MM.1S (cell line): ENCODE measurements around the gene DIPK1B.

ENCODE experiments used
- DNase-seq: peaks from one replicate; pipeline ENCODE4 v3.0.0-alpha.2; 2015
- H2AFZ ChIP-seq: fragments of 300-600 bp; sonication (generic); 2 replicates; pipeline ENCODE4 v1.6.0; 2016; ENCODE audit warnings: antibody characterized with exemption, low read length
- H3F3A ChIP-seq: fragments of 300-600 bp; sonication (generic); 2 replicates; pipeline ENCODE4 v1.6.1; 2016; ENCODE audit warnings: mild to moderate bottlenecking, antibody characterized with exemption, low read length, moderate library complexity, mixed read lengths; ENCODE audit not compliant: insufficient read depth
- H3K27ac ChIP-seq: fragments of 300-600 bp; sonication (generic); 2 replicates; pipeline ENCODE4 v1.5.1; 2016; ENCODE audit warnings: mild to moderate bottlenecking, low read length
- H3K27me3 ChIP-seq: fragments of 300-600 bp; sonication (generic); replicated peaks from 2 replicates; pipeline ENCODE4 v1.6.0; 2016; ENCODE audit warnings: low read length; ENCODE audit not compliant: insufficient read depth
- H3K36me3 ChIP-seq: fragments of 300-600 bp; sonication (generic); replicated peaks from 2 replicates; pipeline ENCODE4 v1.6.1; 2016; ENCODE audit warnings: mild to moderate bottlenecking, low read length, mixed read lengths; ENCODE audit not compliant: insufficient read depth
- H3K4me1 ChIP-seq: fragments of 300-600 bp; sonication (generic); 2 replicates; pipeline ENCODE4 v1.6.1; 2016; ENCODE audit warnings: low read length, mixed read lengths
- H3K4me2 ChIP-seq: fragments of 300-600 bp; sonication (generic); 2 replicates; pipeline ENCODE4 v1.6.0; 2016; ENCODE audit warnings: low read depth, low read length
- H3K4me3 ChIP-seq: fragments of 300-600 bp; sonication (generic); 2 replicates; pipeline ENCODE4 v1.5.1; 2016; ENCODE audit warnings: low read length, mixed read lengths
- H3K79me2 ChIP-seq: fragments of 300-600 bp; sonication (generic); 2 replicates; pipeline ENCODE4 v1.6.1; 2016; ENCODE audit warnings: mixed run types, low read length, mixed read lengths
- H3K9ac ChIP-seq: fragments of 300-600 bp; sonication (generic); 2 replicates; pipeline ENCODE4 v1.6.1; 2016; ENCODE audit warnings: low read length, mixed read lengths
- H3K9me2 ChIP-seq: fragments of 300-600 bp; sonication (generic); replicated peaks from 2 replicates; pipeline ENCODE4 v1.6.1; 2016; ENCODE audit warnings: mild to moderate bottlenecking, low read length, mixed read lengths; ENCODE audit not compliant: insufficient read depth
- H3K9me3 ChIP-seq: fragments of 300-600 bp; sonication (generic); replicated peaks from 2 replicates; pipeline ENCODE4 v1.6.1; 2016; ENCODE audit warnings: mild to moderate bottlenecking, low read length, mixed read lengths; ENCODE audit not compliant: insufficient read depth
- H4K20me1 ChIP-seq: fragments of 300-600 bp; sonication (generic); 2 replicates; pipeline ENCODE4 v1.6.1; 2016; ENCODE audit warnings: mild to moderate bottlenecking, low read length, moderate library complexity, mixed read lengths; ENCODE audit not compliant: insufficient read depth
- CTCF ChIP-seq: fragments of 300-600 bp; sonication (generic); IDR thresholded peaks from 2 replicates; pipeline ENCODE4 v1.5.1; 2016; ENCODE audit warnings: antibody characterized with exemption, low read length, mixed read lengths
- EZH2 ChIP-seq: fragments of 300-600 bp; sonication (generic); optimal IDR thresholded peaks from 2 replicates; pipeline ENCODE3; 2017; ENCODE audit warnings: low read depth, mild to moderate bottlenecking, antibody characterized with exemption, low read length, mixed read lengths
- EZH2phosphoT487 ChIP-seq: fragments of 300-600 bp; sonication (generic); IDR thresholded peaks from 2 replicates; pipeline ENCODE4 v1.6.1; 2018; ENCODE audit warnings: antibody characterized with exemption, low read length

The DIPK1B gene

GRCh38 chr9:136720898-136721338, 8.5 kb downstream of the DIPK1B start:
- no peaks in the 10 kb centered on the region for H3K9me2 ChIP-seq
- TF ChIP-seq EZH2phosphoT487 (no peak), CTCF (no peak), EZH2 (no peak)
- DNase-seq, result no peak
- no peak overlapping the region for H3K9ac ChIP-seq
- peaks cover 3% of the 10 kb centered on the region; the same call in 1 of the 2 replicates for H3K4me1 ChIP-seq
- H3K27ac ChIP-seq, result no peak overlapping the region
- H2AFZ ChIP-seq, result no peak overlapping the region
- peaks cover 26% of the 10 kb centered on the region for H3K27me3 ChIP-seq
- peaks cover 2% of the 10 kb centered on the region for H3K36me3 ChIP-seq
- H3K9me3 ChIP-seq, result no peaks in the 10 kb centered on the region
- H3K4me2 ChIP-seq, result no peak overlapping the region
- peaks cover 33% of the 10 kb centered on the region for H4K20me1 ChIP-seq
- peaks cover 7% of the 10 kb centered on the region for H3K79me2 ChIP-seq
- H3K4me3 ChIP-seq, result no peak overlapping the region
- H3F3A ChIP-seq, result peaks cover 26% of the 10 kb centered on the region

GRCh38 chr9:136721339-136722092, 9.1 kb downstream of the DIPK1B start:
- H3K27ac ChIP-seq, result no peak overlapping the region

GRCh38 chr9:136722093-136722968, 10.0 kb downstream of the DIPK1B start:
- Histone ChIP-seq H4K20me1 (peaks cover 43% of the 10 kb centered on the region), H3K9me3 (no peaks in the 10 kb centered on the region), H3K9ac (no peak overlapping the region), H3K27me3 (peaks cover 14% of the 10 kb centered on the region), H3K27ac (no peak overlapping the region), H2AFZ (no peak overlapping the region), H3K4me2 (no peak overlapping the region), H3K4me3 (no peak overlapping the region), H3F3A (peaks cover 36% of the 10 kb centered on the region), H3K36me3 (peaks cover 12% of the 10 kb centered on the region), H3K4me1 (peaks cover 12% of the 10 kb centered on the region), H3K9me2 (no peaks in the 10 kb centered on the region), H3K79me2 (peaks cover 21% of the 10 kb centered on the region)
- no peak for DNase-seq
- no peak for TF ChIP-seq EZH2phosphoT487
- no peak for TF ChIP-seq CTCF
- no peak for TF ChIP-seq EZH2

More at GRCh38 chr9:136721339-136722092, 9.1 kb downstream of the DIPK1B start:
- no peak for DNase-seq
- H3K4me1 ChIP-seq, result peaks cover 8% of the 10 kb centered on the region
- H3K4me2 ChIP-seq, result no peak overlapping the region
- TF ChIP-seq EZH2, result no peak
- TF ChIP-seq EZH2phosphoT487, result no peak
- TF ChIP-seq CTCF, result no peak
- H3K79me2 ChIP-seq, result peaks cover 13% of the 10 kb centered on the region
- H3K9me2 ChIP-seq, result no peaks in the 10 kb centered on the region
- peaks cover 39% of the 10 kb centered on the region for H4K20me1 ChIP-seq
- no peaks in the 10 kb centered on the region for H3K9me3 ChIP-seq
- peaks cover 8% of the 10 kb centered on the region for H3K36me3 ChIP-seq
- peaks cover 31% of the 10 kb centered on the region for H3F3A ChIP-seq
- H3K9ac ChIP-seq, result no peak overlapping the region
- H3K4me3 ChIP-seq, result no peak overlapping the region
- no peak overlapping the region for H2AFZ ChIP-seq
- peaks cover 20% of the 10 kb centered on the region for H3K27me3 ChIP-seq
